HEK293 (cell line): ENCODE measurements around the gene SERPINB3.
"Not testable (repeated sequence)": the region's sequence is repeated elsewhere in the genome, so short reads cannot be mapped to it uniquely, and the experiment has no call there.

Experiments used
- CTCF ChIA-PET: fragments of 350-600 bp; formaldehyde crosslinking; extraction: SDS; loops from one replicate; lab custom pipeline; 2021; ENCODE audit warnings: antibody characterized with exemption; lab: Yijun Ruan, JAX
- POLR2A ChIA-PET: fragments of 300-600 bp; formaldehyde crosslinking; extraction: SDS; loops from one replicate; lab custom pipeline; 2020; ENCODE audit warnings: antibody characterized with exemption, inconsistent platforms; lab: Yijun Ruan, JAX
- H3K27ac ChIP-seq: fragments of 200-500 bp; sonication (Bioruptor generic); 2 replicates; pipeline ENCODE4 v1.5.1; 2014; ENCODE audit warnings: low read depth, low read length, control low read depth, inconsistent platforms; ENCODE audit errors: extremely low read depth
- H3K36me3 ChIP-seq, 2 experiments: fragments of 200-500 bp in 1 of 2; sonication (Bioruptor generic) in 1 of 2; 1 replicate in 1 of 2; 2 replicates in 1 of 2; pipeline ENCODE4 v1.5.1; 2014 to 2017; ENCODE audit warnings: inconsistent platforms in 2 of 2, low read length in 2 of 2; ENCODE audit not compliant: control insufficient read depth in 2 of 2, insufficient read depth in 1 of 2
- H3K4me1 ChIP-seq: fragments of 200-500 bp; sonication (Bioruptor generic); 2 replicates; pipeline ENCODE4 v1.5.1; 2014; ENCODE audit warnings: mild to moderate bottlenecking, low read length, inconsistent platforms; ENCODE audit not compliant: control insufficient read depth, insufficient read depth
- H3K4me3 ChIP-seq: 2 replicates; pipeline ENCODE4 v1.5.1; 2011; ENCODE audit warnings: low read depth, mild to moderate bottlenecking, control low read depth, low read length, moderate library complexity
- H3K9me3 ChIP-seq: fragments of 200-500 bp; sonication (Bioruptor generic); 2 replicates; pipeline ENCODE4 v1.5.1; 2014; ENCODE audit warnings: low read depth, low read length, inconsistent platforms; ENCODE audit not compliant: control insufficient read depth, insufficient read depth
- ELK4 ChIP-seq: IDR thresholded peaks from 2 replicates; pipeline ENCODE4 v1.6.1; 2011; ENCODE audit warnings: mild to moderate bottlenecking, low read depth, low read length, borderline replicate concordance
- KLF8 ChIP-seq: fragments of 450-650 bp; formaldehyde crosslinking; IDR thresholded peaks from 2 replicates; pipeline ENCODE4 v1.5.1; 2016; ENCODE audit warnings: missing biosample characterization, missing genetic modification characterization
- MYNN ChIP-seq: fragments of 450-650 bp; formaldehyde crosslinking; IDR thresholded peaks from 2 replicates; pipeline ENCODE4 v1.5.1; 2016; ENCODE audit warnings: missing biosample characterization, missing genetic modification characterization, borderline replicate concordance
- PRDM1 ChIP-seq: fragments of 450-650 bp; formaldehyde crosslinking; IDR thresholded peaks from 2 replicates; pipeline ENCODE4; 2016; ENCODE audit warnings: missing biosample characterization, missing genetic modification characterization
- PRDM10 ChIP-seq: fragments of 450-650 bp; formaldehyde crosslinking; IDR thresholded peaks from 2 replicates; pipeline ENCODE4 v1.5.1; 2016; ENCODE audit warnings: missing biosample characterization, missing genetic modification characterization
- SETDB1 ChIP-seq: IDR thresholded peaks from one replicate; pipeline ENCODE4 v1.6.1; 2017; ENCODE audit warnings: mild to moderate bottlenecking, low read length, moderate library complexity, mixed read lengths; ENCODE audit not compliant: insufficient read length
- SP2 ChIP-seq: fragments of 450-650 bp; formaldehyde crosslinking; IDR thresholded peaks from 2 replicates; pipeline ENCODE4 v1.5.1; 2016; ENCODE audit warnings: missing biosample characterization, missing genetic modification characterization
- SP3 ChIP-seq: fragments of 450-650 bp; formaldehyde crosslinking; IDR thresholded peaks from 2 replicates; pipeline ENCODE4 v1.5.1; 2016; ENCODE audit warnings: missing biosample characterization, missing genetic modification characterization
- ZBTB44 ChIP-seq: fragments of 450-650 bp; IDR thresholded peaks from 2 replicates; pipeline ENCODE4 v1.5.1; 2018; ENCODE audit warnings: missing biosample characterization, mild to moderate bottlenecking, missing genetic modification characterization
- ZNF121 ChIP-seq: fragments of 450-650 bp; formaldehyde crosslinking; IDR thresholded peaks from 2 replicates; pipeline ENCODE4 v1.5.1; 2016; ENCODE audit warnings: missing biosample characterization, missing genetic modification characterization
- ZNF23 ChIP-seq: fragments of 450-650 bp; formaldehyde crosslinking; IDR thresholded peaks from 2 replicates; pipeline ENCODE4 v1.5.1; 2016; ENCODE audit warnings: missing biosample characterization, missing genetic modification characterization, borderline replicate concordance
- ZNF292 ChIP-seq: fragments of 450-650 bp; formaldehyde crosslinking; IDR thresholded peaks from 2 replicates; pipeline ENCODE4 v1.5.1; 2016; ENCODE audit warnings: low read depth, missing biosample characterization, missing genetic modification characterization, borderline replicate concordance
- ZNF311 ChIP-seq: fragments of 450-650 bp; formaldehyde crosslinking; IDR thresholded peaks from 2 replicates; pipeline ENCODE4 v1.5.1; 2017; ENCODE audit warnings: missing biosample characterization, missing genetic modification characterization, borderline replicate concordance
- ZNF362 ChIP-seq: fragments of 450-650 bp; formaldehyde crosslinking; IDR thresholded peaks from 2 replicates; pipeline ENCODE4 v1.5.1; 2016; ENCODE audit warnings: missing biosample characterization, missing genetic modification characterization
- ZNF473 ChIP-seq: fragments of 450-650 bp; formaldehyde crosslinking; IDR thresholded peaks from 2 replicates; pipeline ENCODE4 v1.5.1; 2017; ENCODE audit warnings: missing biosample characterization, missing genetic modification characterization
- ZNF571 ChIP-seq: fragments of 450-650 bp; formaldehyde crosslinking; IDR thresholded peaks from 2 replicates; pipeline ENCODE4 v1.5.0; 2017; ENCODE audit warnings: missing biosample characterization, missing genetic modification characterization
- ZNF580 ChIP-seq: fragments of 450-650 bp; formaldehyde crosslinking; IDR thresholded peaks from 2 replicates; pipeline ENCODE4 v1.5.1; 2016; ENCODE audit warnings: missing biosample characterization, missing genetic modification characterization
- ZNF596 ChIP-seq: fragments of 450-650 bp; IDR thresholded peaks from 2 replicates; pipeline ENCODE4 v1.5.0; 2018; ENCODE audit warnings: missing biosample characterization, mild to moderate bottlenecking, missing genetic modification characterization, moderate library complexity
- ZNF624 ChIP-seq: fragments of 450-650 bp; formaldehyde crosslinking; IDR thresholded peaks from 2 replicates; pipeline ENCODE4 v1.5.1; 2017; ENCODE audit warnings: missing biosample characterization, missing genetic modification characterization

The SERPINB3 gene

GRCh38 chr18:63661750-63662149 lies at the start of gene SERPINB3:
Gene SERPINB3, minus strand, starts transcription at chr18:63661893. Its CDS starts 677 bp downstream, at chr18:63661216.
- H3K27ac ChIP-seq, CTCF ChIA-PET, POLR2A ChIA-PET: not testable (repeated sequence)

GRCh38 chr18:63708650-63709049 lies 47.0 kb upstream of the SERPINB3 start:
- H3K4me3 ChIP-seq: no peak overlapping the region
- TF ChIP-seq ZNF580 (tag by site-specific recombination): no peak
- no peak for TF ChIP-seq ZNF571 (tag by site-specific recombination)
- no peak for TF ChIP-seq SETDB1
- TF ChIP-seq SP3: no peak
- TF ChIP-seq ZBTB44 (tag by site-specific recombination): no peak
- TF ChIP-seq ZNF473 (tag by site-specific recombination): no peak
- no peak for TF ChIP-seq ELK4
- TF ChIP-seq ZNF596: no peak
- no peak for TF ChIP-seq ZNF624 (tag by site-specific recombination)
- TF ChIP-seq ZNF292: no peak
- no peak for TF ChIP-seq PRDM1 (tag by site-specific recombination)
- TF ChIP-seq, all 188 proteins: peak for 0
- CTCF ChIA-PET: no interaction called here
- H3K27ac ChIP-seq: no peak overlapping the region
- POLR2A ChIA-PET: no interaction called here
- H3K4me1 ChIP-seq: no peaks in the 10 kb centered on the region
- H3K36me3 ChIP-seq: no peaks in the 10 kb centered on the region
- H3K9me3 ChIP-seq: no peaks in the 10 kb centered on the region

More at GRCh38 chr18:63661750-63662149, at the start of gene SERPINB3:
- H3K4me3 ChIP-seq, H3K9me3 ChIP-seq, H3K4me1 ChIP-seq, H3K36me3 ChIP-seq: not testable (repeated sequence)

GRCh38 chr18:63707816-63708215 lies 46.1 kb upstream of the SERPINB3 start:
- no peak overlapping the region for H3K4me3 ChIP-seq
- ChIA-PET CTCF (no interaction called here), POLR2A (no interaction called here)
- no peaks in the 10 kb centered on the region for H3K36me3 ChIP-seq
- no peaks in the 10 kb centered on the region for H3K4me1 ChIP-seq
- no peak overlapping the region for H3K27ac ChIP-seq
- TF ChIP-seq ZNF311 (tag by site-specific recombination) (no peak), MYNN (no peak), ZNF23 (tag by site-specific recombination) (no peak), SP2 (tag by site-specific recombination) (no peak), ZNF362 (no peak), ZBTB44 (tag by site-specific recombination) (no peak), KLF8 (tag by site-specific recombination) (no peak), PRDM10 (no peak), ZNF121 (tag by site-specific recombination) (no peak)
- H3K9me3 ChIP-seq: no peaks in the 10 kb centered on the region
